ENCODE measurements around the gene ARHGAP6.

Gene ARHGAP6

GRCh38 chrX:11409957-11410356 lies 255.8 kb downstream of the ARHGAP6 start (continued):
- TF ChIP-seq, protein P1, sequence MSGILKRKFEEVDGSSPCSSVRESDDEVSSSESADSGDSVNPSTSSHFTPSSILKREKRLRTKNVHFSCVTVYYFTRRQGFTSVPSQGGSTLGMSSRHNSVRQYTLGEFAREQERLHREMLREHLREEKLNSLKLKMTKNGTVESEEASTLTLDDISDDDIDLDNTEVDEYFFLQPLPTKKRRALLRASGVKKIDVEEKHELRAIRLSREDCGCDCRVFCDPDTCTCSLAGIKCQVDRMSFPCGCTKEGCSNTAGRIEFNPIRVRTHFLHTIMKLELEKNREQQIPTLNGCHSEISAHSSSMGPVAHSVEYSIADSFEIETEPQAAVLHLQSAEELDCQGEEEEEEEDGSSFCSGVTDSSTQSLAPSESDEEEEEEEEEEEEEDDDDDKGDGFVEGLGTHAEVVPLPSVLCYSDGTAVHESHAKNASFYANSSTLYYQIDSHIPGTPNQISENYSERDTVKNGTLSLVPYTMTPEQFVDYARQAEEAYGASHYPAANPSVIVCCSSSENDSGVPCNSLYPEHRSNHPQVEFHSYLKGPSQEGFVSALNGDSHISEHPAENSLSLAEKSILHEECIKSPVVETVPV (CRISPR knock-in tag; IDR thresholded peaks at IDR 0.05) = no peak
- no peak for TF ChIP-seq POU6F1 (CRISPR knock-in tag; IDR thresholded peaks at IDR 0.05; ENCODE audit: borderline replicate concordance, low read depth)
- TF ChIP-seq ZFP3 (CRISPR knock-in tag; IDR thresholded peaks at IDR 0.05) = no peak

DNA sequence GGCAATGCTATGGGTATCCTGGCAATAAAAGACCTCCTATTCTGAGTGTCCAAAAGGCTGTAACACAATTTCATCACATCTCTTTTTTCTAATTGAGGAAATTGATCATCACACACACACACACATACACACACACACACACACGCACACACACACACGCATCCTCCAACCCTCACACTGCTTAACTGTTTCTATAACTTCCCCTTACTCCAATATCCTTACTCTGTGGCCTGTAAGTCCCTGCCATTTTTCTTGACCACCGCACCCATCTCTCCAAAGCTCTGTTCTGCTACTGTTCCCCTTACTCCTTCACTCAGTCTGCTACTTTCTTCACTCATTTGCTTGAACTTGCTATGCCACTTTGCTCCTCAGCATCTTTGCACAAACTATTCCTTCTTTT lies 256.9 kb downstream of the ARHGAP6 start:
- TF ChIP-seq ZNF70 (CRISPR knock-in tag; IDR thresholded peaks at IDR 0.05) (no peak), TOX (CRISPR knock-in tag; IDR thresholded peaks at IDR 0.05; ENCODE audit: borderline replicate concordance) (no peak), ISL1 (CRISPR knock-in tag; IDR thresholded peaks at IDR 0.05) (no peak), SNAI2 (CRISPR knock-in tag; IDR thresholded peaks at IDR 0.05) (no peak), BACH2 (CRISPR knock-in tag; IDR thresholded peaks at IDR 0.05; ENCODE audit: borderline replicate concordance) (no peak), ARNTL (CRISPR knock-in tag; IDR thresholded peaks at IDR 0.05; ENCODE audit: borderline replicate concordance, low read depth) (no peak)
- TF ChIP-seq, protein P2, sequence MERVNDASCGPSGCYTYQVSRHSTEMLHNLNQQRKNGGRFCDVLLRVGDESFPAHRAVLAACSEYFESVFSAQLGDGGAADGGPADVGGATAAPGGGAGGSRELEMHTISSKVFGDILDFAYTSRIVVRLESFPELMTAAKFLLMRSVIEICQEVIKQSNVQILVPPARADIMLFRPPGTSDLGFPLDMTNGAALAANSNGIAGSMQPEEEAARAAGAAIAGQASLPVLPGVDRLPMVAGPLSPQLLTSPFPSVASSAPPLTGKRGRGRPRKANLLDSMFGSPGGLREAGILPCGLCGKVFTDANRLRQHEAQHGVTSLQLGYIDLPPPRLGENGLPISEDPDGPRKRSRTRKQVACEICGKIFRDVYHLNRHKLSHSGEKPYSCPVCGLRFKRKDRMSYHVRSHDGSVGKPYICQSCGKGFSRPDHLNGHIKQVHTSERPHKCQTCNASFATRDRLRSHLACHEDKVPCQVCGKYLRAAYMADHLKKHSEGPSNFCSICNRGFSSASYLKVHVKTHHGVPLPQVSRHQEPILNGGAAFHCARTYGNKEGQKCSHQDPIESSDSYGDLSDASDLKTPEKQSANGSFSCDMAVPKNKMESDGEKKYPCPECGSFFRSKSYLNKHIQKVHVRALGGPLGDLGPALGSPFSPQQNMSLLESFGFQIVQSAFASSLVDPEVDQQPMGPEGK (CRISPR knock-in tag; IDR thresholded peaks at IDR 0.05; ENCODE audit: borderline replicate concordance) = no peak
- TF ChIP-seq, protein P1 (CRISPR knock-in tag; IDR thresholded peaks at IDR 0.05) = no peak

DNA sequence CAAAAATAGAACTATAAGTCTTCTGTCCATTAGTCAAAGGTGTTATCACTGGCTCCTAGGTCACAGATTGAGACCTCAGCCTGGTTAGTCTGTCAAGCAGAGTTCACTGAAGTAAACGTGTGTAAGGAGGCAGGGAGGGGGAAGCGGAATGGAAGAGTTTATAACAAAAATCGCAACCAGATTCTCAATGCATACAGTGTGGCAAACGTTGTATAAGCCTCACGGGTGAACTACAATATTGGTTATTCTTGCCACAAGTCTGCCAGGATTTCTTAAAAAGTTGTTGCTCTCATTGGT lies 257.7 kb downstream of the ARHGAP6 start:
- no peak for ATAC-seq
- TF ChIP-seq ESRRG (CRISPR knock-in tag; IDR thresholded peaks at IDR 0.05) = no peak
- no peak for TF ChIP-seq TOX (CRISPR knock-in tag; IDR thresholded peaks at IDR 0.05; ENCODE audit: borderline replicate concordance)
- TF ChIP-seq, protein P3, sequence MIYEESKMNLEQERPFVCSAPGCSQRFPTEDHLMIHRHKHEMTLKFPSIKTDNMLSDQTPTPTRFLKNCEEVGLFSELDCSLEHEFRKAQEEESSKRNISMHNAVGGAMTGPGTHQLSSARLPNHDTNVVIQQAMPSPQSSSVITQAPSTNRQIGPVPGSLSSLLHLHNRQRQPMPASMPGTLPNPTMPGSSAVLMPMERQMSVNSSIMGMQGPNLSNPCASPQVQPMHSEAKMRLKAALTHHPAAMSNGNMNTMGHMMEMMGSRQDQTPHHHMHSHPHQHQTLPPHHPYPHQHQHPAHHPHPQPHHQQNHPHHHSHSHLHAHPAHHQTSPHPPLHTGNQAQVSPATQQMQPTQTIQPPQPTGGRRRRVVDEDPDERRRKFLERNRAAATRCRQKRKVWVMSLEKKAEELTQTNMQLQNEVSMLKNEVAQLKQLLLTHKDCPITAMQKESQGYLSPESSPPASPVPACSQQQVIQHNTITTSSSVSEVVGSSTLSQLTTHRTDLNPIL (CRISPR knock-in tag; IDR thresholded peaks at IDR 0.05; ENCODE audit: low read depth) = no peak
- TF ChIP-seq ARNTL (CRISPR knock-in tag; IDR thresholded peaks at IDR 0.05; ENCODE audit: borderline replicate concordance, low read depth) = no peak
- TF ChIP-seq ZNF70 (CRISPR knock-in tag; IDR thresholded peaks at IDR 0.05) = no peak
- TF ChIP-seq BACH2 (CRISPR knock-in tag; IDR thresholded peaks at IDR 0.05; ENCODE audit: borderline replicate concordance) = no peak
- TF ChIP-seq OSR1 (CRISPR knock-in tag; IDR thresholded peaks at IDR 0.05) = no peak
- TF ChIP-seq, protein P4, sequence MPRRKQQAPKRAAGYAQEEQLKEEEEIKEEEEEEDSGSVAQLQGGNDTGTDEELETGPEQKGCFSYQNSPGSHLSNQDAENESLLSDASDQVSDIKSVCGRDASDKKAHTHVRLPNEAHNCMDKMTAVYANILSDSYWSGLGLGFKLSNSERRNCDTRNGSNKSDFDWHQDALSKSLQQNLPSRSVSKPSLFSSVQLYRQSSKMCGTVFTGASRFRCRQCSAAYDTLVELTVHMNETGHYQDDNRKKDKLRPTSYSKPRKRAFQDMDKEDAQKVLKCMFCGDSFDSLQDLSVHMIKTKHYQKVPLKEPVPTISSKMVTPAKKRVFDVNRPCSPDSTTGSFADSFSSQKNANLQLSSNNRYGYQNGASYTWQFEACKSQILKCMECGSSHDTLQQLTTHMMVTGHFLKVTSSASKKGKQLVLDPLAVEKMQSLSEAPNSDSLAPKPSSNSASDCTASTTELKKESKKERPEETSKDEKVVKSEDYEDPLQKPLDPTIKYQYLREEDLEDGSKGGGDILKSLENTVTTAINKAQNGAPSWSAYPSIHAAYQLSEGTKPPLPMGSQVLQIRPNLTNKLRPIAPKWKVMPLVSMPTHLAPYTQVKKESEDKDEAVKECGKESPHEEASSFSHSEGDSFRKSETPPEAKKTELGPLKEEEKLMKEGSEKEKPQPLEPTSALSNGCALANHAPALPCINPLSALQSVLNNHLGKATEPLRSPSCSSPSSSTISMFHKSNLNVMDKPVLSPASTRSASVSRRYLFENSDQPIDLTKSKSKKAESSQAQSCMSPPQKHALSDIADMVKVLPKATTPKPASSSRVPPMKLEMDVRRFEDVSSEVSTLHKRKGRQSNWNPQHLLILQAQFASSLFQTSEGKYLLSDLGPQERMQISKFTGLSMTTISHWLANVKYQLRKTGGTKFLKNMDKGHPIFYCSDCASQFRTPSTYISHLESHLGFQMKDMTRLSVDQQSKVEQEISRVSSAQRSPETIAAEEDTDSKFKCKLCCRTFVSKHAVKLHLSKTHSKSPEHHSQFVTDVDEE (CRISPR knock-in tag; IDR thresholded peaks at IDR 0.05) = no peak
- TF ChIP-seq ZNF565 (CRISPR knock-in tag; conservative IDR thresholded peaks at IDR 0.05; ENCODE audit: low read depth) = no peak
- no peak for TF ChIP-seq ZFP30 (CRISPR knock-in tag; IDR thresholded peaks at IDR 0.05)
- no peak for TF ChIP-seq POU6F1 (CRISPR knock-in tag; IDR thresholded peaks at IDR 0.05; ENCODE audit: borderline replicate concordance, low read depth)
- no peak for TF ChIP-seq ZFP3 (CRISPR knock-in tag; IDR thresholded peaks at IDR 0.05)
- TF ChIP-seq GLIS3 (CRISPR knock-in tag; IDR thresholded peaks at IDR 0.05) = no peak
- TF ChIP-seq TCF4 (CRISPR knock-in tag; IDR thresholded peaks at IDR 0.05; ENCODE audit: borderline replicate concordance) = no peak
- TF ChIP-seq RARB (CRISPR knock-in tag; IDR thresholded peaks at IDR 0.05) = no peak
- TF ChIP-seq PPARA (CRISPR knock-in tag; IDR thresholded peaks at IDR 0.05; ENCODE audit: borderline replicate concordance) = no peak
- no peak for TF ChIP-seq CSDC2 (CRISPR knock-in tag; IDR thresholded peaks at IDR 0.05)
- TF ChIP-seq, protein P1 (CRISPR knock-in tag; IDR thresholded peaks at IDR 0.05) = no peak
- no peak for TF ChIP-seq ZC3H10 (CRISPR knock-in tag; IDR thresholded peaks at IDR 0.05)

More for the DNA sequence above, 256.9 kb downstream of the ARHGAP6 start:
- ATAC-seq = no peak
